Measurements from ENCODE around the gene PKIB. TPM values are rescaled to one million over a fixed set of nuclear protein-coding genes. Genes with fewer than 3 reads are reported as not detected.

The PKIB gene
- total and polyA plus RNA-seq, 2 donors (not counting 3 experiments of a cell fraction or from before 2014, with no cell fraction given), result not detected

DNA sequence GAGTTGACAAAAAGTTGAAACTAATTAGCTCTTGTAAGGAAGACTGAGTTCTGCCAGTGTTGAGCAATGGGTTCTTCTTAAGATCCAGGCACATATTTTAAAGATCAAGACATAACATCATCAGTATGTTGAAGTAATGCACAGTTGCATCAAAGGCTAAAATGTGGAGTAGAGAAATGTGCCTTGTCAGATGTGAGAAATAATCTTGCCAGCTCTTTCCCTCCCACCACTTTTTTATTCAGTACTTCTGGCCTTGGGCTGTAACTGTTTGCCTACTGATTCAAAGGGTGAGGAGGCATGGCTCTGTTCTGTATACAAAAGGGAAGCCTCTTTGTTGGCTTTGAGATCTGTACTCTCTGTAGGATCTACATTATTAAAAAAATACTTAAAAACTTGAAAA lies 13.1 kb downstream of the PKIB start:
- Histone ChIP-seq H3K9me1 (replicated peaks; ENCODE audit: control insufficient read depth, extremely low read depth, insufficient read depth, low read length) (no peaks in the 10 kb centered on the region), H3K36me3 (ENCODE audit: control insufficient read depth in 2 of 2, extremely low read depth in 1 of 2, insufficient read depth in 2 of 2, low read length in 2 of 2) (no peaks in the 10 kb centered on the region), H4K20me1 (replicated peaks; ENCODE audit: control insufficient read depth, extremely low read depth, insufficient read depth, low read length) (no peaks in the 10 kb centered on the region), H3K9ac (replicated peaks; ENCODE audit: extremely low read depth, insufficient read depth, low read length) (no peak overlapping the region), H3K27ac (ENCODE audit: insufficient read depth, low read depth, low read length) (no peak overlapping the region), H3K27me3 (ENCODE audit: control insufficient read depth in 2 of 2, insufficient read depth in 2 of 2, low read length in 2 of 2) (no peaks in the 10 kb centered on the region), H3K4me2 (ENCODE audit: insufficient read depth, low read length) (no peak overlapping the region), H3K4me1 (ENCODE audit: control insufficient read depth, extremely low read depth, insufficient read depth, low read length) (no peaks in the 10 kb centered on the region), H2AFZ (ENCODE audit: low read depth, low read length) (no peak overlapping the region), H3K9me3 (replicated peaks; ENCODE audit: control insufficient read depth, insufficient read depth, low read length) (no peaks in the 10 kb centered on the region), H3K4me3 (replicated peaks in 1 of 3; ENCODE audit: insufficient read depth in 1 of 3, low read depth in 1 of 3, low read length in 3 of 3) (no peak overlapping the region), H3K79me2 (ENCODE audit: control insufficient read depth, insufficient read depth, low read length) (no peaks in the 10 kb centered on the region)
- CTCF ChIA-PET, result no interaction called here
- dilution Hi-C loops (cut with MboI; ENCODE audit: extremely low pct_ligation_motif_present, low sequenced_read_pairs) (no loop called here), intact Hi-C loops (cut with micrococcal nuclease) (no loop called here)
- no TSS peak for BruUV-seq (replicated peaks)
- TF ChIP-seq EZH2 (IDR thresholded peaks at IDR 0.05; ENCODE audit: borderline replicate concordance, low read depth, low read length, severe bottlenecking) (no peak), FOS (IDR thresholded peaks at IDR 0.05; ENCODE audit: borderline replicate concordance, insufficient read depth, low read length) (no peak), MYC (IDR thresholded peaks at IDR 0.05; ENCODE audit: low read depth, low read length) (no peak), JUN (IDR thresholded peaks at IDR 0.05; ENCODE audit: borderline replicate concordance, insufficient read depth, insufficient read length, low read depth) (no peak), POLR2A (IDR thresholded peaks at IDR 0.05; ENCODE audit: low read depth, low read length) (no peak)
- TF ChIP-seq, protein P1, sequence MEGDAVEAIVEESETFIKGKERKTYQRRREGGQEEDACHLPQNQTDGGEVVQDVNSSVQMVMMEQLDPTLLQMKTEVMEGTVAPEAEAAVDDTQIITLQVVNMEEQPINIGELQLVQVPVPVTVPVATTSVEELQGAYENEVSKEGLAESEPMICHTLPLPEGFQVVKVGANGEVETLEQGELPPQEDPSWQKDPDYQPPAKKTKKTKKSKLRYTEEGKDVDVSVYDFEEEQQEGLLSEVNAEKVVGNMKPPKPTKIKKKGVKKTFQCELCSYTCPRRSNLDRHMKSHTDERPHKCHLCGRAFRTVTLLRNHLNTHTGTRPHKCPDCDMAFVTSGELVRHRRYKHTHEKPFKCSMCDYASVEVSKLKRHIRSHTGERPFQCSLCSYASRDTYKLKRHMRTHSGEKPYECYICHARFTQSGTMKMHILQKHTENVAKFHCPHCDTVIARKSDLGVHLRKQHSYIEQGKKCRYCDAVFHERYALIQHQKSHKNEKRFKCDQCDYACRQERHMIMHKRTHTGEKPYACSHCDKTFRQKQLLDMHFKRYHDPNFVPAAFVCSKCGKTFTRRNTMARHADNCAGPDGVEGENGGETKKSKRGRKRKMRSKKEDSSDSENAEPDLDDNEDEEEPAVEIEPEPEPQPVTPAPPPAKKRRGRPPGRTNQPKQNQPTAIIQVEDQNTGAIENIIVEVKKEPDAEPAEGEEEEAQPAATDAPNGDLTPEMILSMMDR (IDR thresholded peaks at IDR 0.05; ENCODE audit: extremely low read depth in 1 of 2, insufficient read depth in 1 of 2, low read depth in 1 of 2, low read length in 2 of 2), result no peak
- FAIRE-seq, result no peak
- DNase-seq (ENCODE audit: low read depth, low spot score), result no peak
- POLR2A ChIA-PET, result no interaction called here

DNA sequence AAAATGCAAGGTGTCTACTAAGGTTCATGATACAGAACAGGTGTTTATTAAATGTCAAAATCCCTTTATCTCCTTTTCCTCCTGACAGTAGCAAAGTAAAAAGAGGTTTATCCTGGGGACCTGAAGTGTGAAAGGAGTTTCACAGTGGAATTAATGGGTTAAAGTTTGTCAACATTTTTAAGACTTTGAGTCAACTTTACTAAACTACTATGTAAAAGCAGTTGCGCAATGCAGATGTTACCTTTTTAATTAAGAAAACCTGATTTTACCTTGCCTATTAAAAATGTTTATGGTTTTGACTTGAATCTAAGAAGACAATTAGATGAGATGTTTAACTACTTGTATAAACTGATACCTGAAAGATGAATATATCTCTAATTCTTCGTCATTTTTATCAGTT lies 14.6 kb downstream of the PKIB start:
- dilution Hi-C loops (cut with MboI; ENCODE audit: extremely low pct_ligation_motif_present, low sequenced_read_pairs), result no loop called here
- TF ChIP-seq MYC (IDR thresholded peaks at IDR 0.05; ENCODE audit: low read depth, low read length), result no peak
- TF ChIP-seq POLR2AphosphoS5 (IDR thresholded peaks at IDR 0.05; ENCODE audit: insufficient read depth, low read depth, low read length), result no peak
- no peak for TF ChIP-seq POLR2A (IDR thresholded peaks at IDR 0.05; ENCODE audit: low read depth, low read length)
- no peak for TF ChIP-seq EZH2 (IDR thresholded peaks at IDR 0.05; ENCODE audit: borderline replicate concordance, low read depth, low read length, severe bottlenecking)
- no peak for TF ChIP-seq FOS (IDR thresholded peaks at IDR 0.05; ENCODE audit: borderline replicate concordance, insufficient read depth, low read length)
- TF ChIP-seq, protein P2, sequence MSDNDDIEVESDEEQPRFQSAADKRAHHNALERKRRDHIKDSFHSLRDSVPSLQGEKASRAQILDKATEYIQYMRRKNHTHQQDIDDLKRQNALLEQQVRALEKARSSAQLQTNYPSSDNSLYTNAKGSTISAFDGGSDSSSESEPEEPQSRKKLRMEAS (IDR thresholded peaks at IDR 0.05; ENCODE audit: insufficient read depth, insufficient read length), result no peak
- no peak for TF ChIP-seq GATA2 (IDR thresholded peaks at IDR 0.05; ENCODE audit: insufficient read depth, insufficient read length, low read depth, low read length)
- no peak for TF ChIP-seq JUN (IDR thresholded peaks at IDR 0.05; ENCODE audit: borderline replicate concordance, insufficient read depth, insufficient read length, low read depth)
- TF ChIP-seq, protein P1 (IDR thresholded peaks at IDR 0.05; ENCODE audit: extremely low read depth in 1 of 2, insufficient read depth in 1 of 2, low read depth in 1 of 2, low read length in 2 of 2), result no peak
- Histone ChIP-seq H3K79me2 (ENCODE audit: control insufficient read depth, insufficient read depth, low read length) (no peaks in the 10 kb centered on the region), H3K4me3 (replicated peaks in 1 of 3; ENCODE audit: insufficient read depth in 1 of 3, low read depth in 1 of 3, low read length in 3 of 3) (no peak overlapping the region), H3K9me1 (replicated peaks; ENCODE audit: control insufficient read depth, extremely low read depth, insufficient read depth, low read length) (no peaks in the 10 kb centered on the region), H3K4me1 (ENCODE audit: control insufficient read depth, extremely low read depth, insufficient read depth, low read length) (no peaks in the 10 kb centered on the region), H3K36me3 (ENCODE audit: control insufficient read depth in 2 of 2, extremely low read depth in 1 of 2, insufficient read depth in 2 of 2, low read length in 2 of 2) (no peaks in the 10 kb centered on the region), H2AFZ (ENCODE audit: low read depth, low read length) (no peak overlapping the region), H3K27ac (ENCODE audit: insufficient read depth, low read depth, low read length) (no peak overlapping the region), H4K20me1 (replicated peaks; ENCODE audit: control insufficient read depth, extremely low read depth, insufficient read depth, low read length) (no peaks in the 10 kb centered on the region), H3K4me2 (ENCODE audit: insufficient read depth, low read length) (no peak overlapping the region), H3K9me3 (replicated peaks; ENCODE audit: control insufficient read depth, insufficient read depth, low read length) (no peaks in the 10 kb centered on the region), H3K9ac (replicated peaks; ENCODE audit: extremely low read depth, insufficient read depth, low read length) (no peak overlapping the region), H3K27me3 (ENCODE audit: control insufficient read depth in 2 of 2, insufficient read depth in 2 of 2, low read length in 2 of 2) (no peaks in the 10 kb centered on the region)
- intact Hi-C loops (cut with micrococcal nuclease), result no loop called here
- DNase-seq (ENCODE audit: low read depth, low spot score), result no peak
- CTCF ChIA-PET, result no interaction called here
- POLR2A ChIA-PET, result no interaction called here
- BruUV-seq (replicated peaks), result no TSS peak
- no peak for FAIRE-seq

Data from endothelial cell of umbilical vein (primary cell).